Type B pancreatic cell (in vitro differentiated cells): ENCODE results near the gene CPNE4. TPM values are rescaled to one million over a fixed set of nuclear protein-coding genes. Genes with fewer than 3 reads are reported as not detected.

Experiments used
- DNase-seq: peaks from one replicate; pipeline ENCODE4 v3.0.0; 2021; ENCODE audit warnings: mixed read lengths; ENCODE audit not compliant: unreplicated experiment; ENCODE audit errors: extremely low spot score
- H3K27ac Mint-ChIP-seq: 2 replicates; pipeline ENCODE4 v1.8.0; 2021; ENCODE audit warnings: mild to moderate bottlenecking, mixed read lengths
- H3K27me3 Mint-ChIP-seq: 2 replicates; pipeline ENCODE4 v1.8.0; 2021; ENCODE audit warnings: mixed read lengths
- H3K36me3 Mint-ChIP-seq: 2 replicates; pipeline ENCODE4 v1.8.0; 2021; ENCODE audit warnings: mixed read lengths
- H3K4me1 Mint-ChIP-seq: one replicate; pipeline ENCODE4 v1.8.0; 2021; ENCODE audit warnings: mixed read lengths; ENCODE audit not compliant: unreplicated experiment
- H3K4me3 Mint-ChIP-seq: 2 replicates; pipeline ENCODE4 v1.8.0; 2021; ENCODE audit warnings: mild to moderate bottlenecking, mixed read lengths
- H3K9me3 Mint-ChIP-seq: 2 replicates; pipeline ENCODE4 v1.8.0; 2021; ENCODE audit warnings: mixed read lengths
- CTCF ChIP-seq: fragments of 200-600 bp; sonication (generic); conservative IDR thresholded peaks from 2 replicates; pipeline ENCODE4 v1.5.0; 2021; ENCODE audit warnings: antibody characterized with exemption, mild to moderate bottlenecking
- total RNA-seq: library from RNA; stranded (reverse); gene quantifications from 2 replicates; pipeline ENCODE4 v1.2.1, GENCODE V29; 2021; ENCODE audit warnings: low replicate concordance

Gene CPNE4
- total RNA-seq, 1 donor from 2014 or later = 5.2 TPM

- no peak for TF ChIP-seq CTCF
- no peaks in the 10 kb centered on the region for H3K9me3 Mint-ChIP-seq
- no peaks in the 10 kb centered on the region for H3K36me3 Mint-ChIP-seq
- no peaks in the 10 kb centered on the region for H3K4me1 Mint-ChIP-seq
- peaks cover 3% of the 10 kb centered on the region for H3K27me3 Mint-ChIP-seq
- no peak overlapping the region for H3K4me3 Mint-ChIP-seq
- no peak overlapping the region for H3K27ac Mint-ChIP-seq
- no peak for DNase-seq
Observed at GRCh38 chr3:131856171-131856570, 178.6 kb downstream of the CPNE4 start.

GRCh38 chr3:131850223-131850622 lies 184.6 kb downstream of the CPNE4 start:
- Mint-ChIP-seq H3K9me3 (no peaks in the 10 kb centered on the region), H3K36me3 (no peaks in the 10 kb centered on the region), H3K4me3 (no peak overlapping the region), H3K27ac (no peak overlapping the region), H3K4me1 (no peaks in the 10 kb centered on the region), H3K27me3 (peaks cover 4% of the 10 kb centered on the region)
- no peak for DNase-seq
- no peak for TF ChIP-seq CTCF

- no peaks in the 10 kb centered on the region for H3K9me3 Mint-ChIP-seq
- no peak overlapping the region for H3K4me3 Mint-ChIP-seq
- no peak for DNase-seq
- H3K4me1 Mint-ChIP-seq = no peaks in the 10 kb centered on the region
- H3K27ac Mint-ChIP-seq = no peak overlapping the region
- no peaks in the 10 kb centered on the region for H3K36me3 Mint-ChIP-seq
- TF ChIP-seq CTCF = no peak
- peaks cover 4% of the 10 kb centered on the region for H3K27me3 Mint-ChIP-seq
Observed at GRCh38 chr3:131849616-131850015, 185.2 kb downstream of the CPNE4 start.

GRCh38 chr3:131847966-131848510 lies 186.8 kb downstream of the CPNE4 start:
- H3K27me3 Mint-ChIP-seq = peaks cover 6% of the 10 kb centered on the region

GRCh38 chr3:131846296-131846924 lies 188.4 kb downstream of the CPNE4 start:
- no peak for DNase-seq
- H3K36me3 Mint-ChIP-seq = no peaks in the 10 kb centered on the region
- no peak overlapping the region for H3K27ac Mint-ChIP-seq
- H3K4me1 Mint-ChIP-seq = no peaks in the 10 kb centered on the region
- H3K27me3 Mint-ChIP-seq = peaks cover 8% of the 10 kb centered on the region
- H3K9me3 Mint-ChIP-seq = no peaks in the 10 kb centered on the region
- H3K4me3 Mint-ChIP-seq = no peak overlapping the region
- TF ChIP-seq CTCF = no peak

More at GRCh38 chr3:131847966-131848510, 186.8 kb downstream of the CPNE4 start:
- Mint-ChIP-seq H3K36me3 (no peaks in the 10 kb centered on the region), H3K27ac (no peak overlapping the region), H3K4me1 (no peaks in the 10 kb centered on the region), H3K4me3 (no peak overlapping the region), H3K9me3 (no peaks in the 10 kb centered on the region)
- TF ChIP-seq CTCF = no peak
- no peak for DNase-seq
